Left ventricle myocardium inferior (tissue), 1 donor: ENCODE results near the gene SSH2. TPM values are rescaled to one million over a fixed set of nuclear protein-coding genes. Genes with fewer than 3 reads are reported as not detected.

Source experiments
- DNase-seq: peaks from one replicate; pipeline ENCODE4 v3.0.0-alpha.2; 2020
- H3K27ac ChIP-seq: fragments of 200-600 bp; replicated peaks from 2 replicates; pipeline ENCODE4 v1.8.0; 2021
- H3K27me3 ChIP-seq: fragments of 200-600 bp; 2 replicates; pipeline ENCODE4 v1.8.0; 2021; ENCODE audit warnings: low read depth
- H3K36me3 ChIP-seq: fragments of 200-600 bp; 2 replicates; pipeline ENCODE4 v1.8.0; 2021
- H3K4me1 ChIP-seq: fragments of 200-600 bp; 2 replicates; pipeline ENCODE4 v1.8.0; 2021
- H3K4me3 ChIP-seq: fragments of 200-600 bp; 2 replicates; pipeline ENCODE4 v1.8.0; 2021; ENCODE audit warnings: mild to moderate bottlenecking, moderate library complexity
- H3K9me3 ChIP-seq: fragments of 200-600 bp; replicated peaks from 2 replicates; pipeline ENCODE4 v1.8.0; 2021
- intact Hi-C: fragments of 100-400 bp; cut with micrococcal nuclease; formaldehyde crosslinking; loops from one replicate; pipeline ENCODE4 v1.11.0; 2022
- total RNA-seq: library from RNA; stranded (reverse); fragmentation: NEBNext Ultra II Directional; extraction: Animal tissue kit (Norgen Biotek cat#: 25700); gene quantifications from one replicate; pipeline ENCODE4 v1.2.1, GENCODE V29; 2021
- TF ChIP-seq, protein P1 (sequence below): fragments of 200-600 bp; IDR thresholded peaks from 2 replicates; pipeline ENCODE4 v1.8.0; 2021; ENCODE audit warnings: antibody characterized with exemption, mild to moderate bottlenecking, borderline replicate concordance
- donor health status: DM: no; HTN: yes; CAD: no; lungs with severe emphysema.

Gene SSH2
- total RNA-seq, 1 donor from 2014 or later = 28.6 TPM

DNA sequence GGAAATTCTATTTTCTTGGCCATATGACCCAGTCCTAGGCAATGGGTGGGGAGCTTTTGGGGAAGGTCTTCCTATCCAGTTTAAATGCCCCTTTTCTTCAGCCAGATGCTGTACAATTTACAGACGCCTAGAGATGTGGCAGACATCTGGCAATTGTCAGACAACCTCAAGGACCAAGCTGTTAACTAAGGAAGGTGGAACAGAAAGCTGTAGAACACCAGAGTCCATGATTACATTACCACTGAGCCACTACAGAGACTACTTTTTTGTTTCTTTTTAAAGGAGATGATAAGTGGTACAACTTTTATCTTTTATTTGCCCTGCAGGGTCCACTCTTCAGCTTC, 286.2 kb downstream of the SSH2 start:
- intact Hi-C loops = loop anchor here (10.0 kb wide), 1 partner anchor 111 kb away; no protein-coding TSS in a partner anchor
- peaks cover 22% of the 10 kb centered on the region for H3K36me3 ChIP-seq
- TF ChIP-seq, protein P1, sequence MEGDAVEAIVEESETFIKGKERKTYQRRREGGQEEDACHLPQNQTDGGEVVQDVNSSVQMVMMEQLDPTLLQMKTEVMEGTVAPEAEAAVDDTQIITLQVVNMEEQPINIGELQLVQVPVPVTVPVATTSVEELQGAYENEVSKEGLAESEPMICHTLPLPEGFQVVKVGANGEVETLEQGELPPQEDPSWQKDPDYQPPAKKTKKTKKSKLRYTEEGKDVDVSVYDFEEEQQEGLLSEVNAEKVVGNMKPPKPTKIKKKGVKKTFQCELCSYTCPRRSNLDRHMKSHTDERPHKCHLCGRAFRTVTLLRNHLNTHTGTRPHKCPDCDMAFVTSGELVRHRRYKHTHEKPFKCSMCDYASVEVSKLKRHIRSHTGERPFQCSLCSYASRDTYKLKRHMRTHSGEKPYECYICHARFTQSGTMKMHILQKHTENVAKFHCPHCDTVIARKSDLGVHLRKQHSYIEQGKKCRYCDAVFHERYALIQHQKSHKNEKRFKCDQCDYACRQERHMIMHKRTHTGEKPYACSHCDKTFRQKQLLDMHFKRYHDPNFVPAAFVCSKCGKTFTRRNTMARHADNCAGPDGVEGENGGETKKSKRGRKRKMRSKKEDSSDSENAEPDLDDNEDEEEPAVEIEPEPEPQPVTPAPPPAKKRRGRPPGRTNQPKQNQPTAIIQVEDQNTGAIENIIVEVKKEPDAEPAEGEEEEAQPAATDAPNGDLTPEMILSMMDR = no peak

DNA sequence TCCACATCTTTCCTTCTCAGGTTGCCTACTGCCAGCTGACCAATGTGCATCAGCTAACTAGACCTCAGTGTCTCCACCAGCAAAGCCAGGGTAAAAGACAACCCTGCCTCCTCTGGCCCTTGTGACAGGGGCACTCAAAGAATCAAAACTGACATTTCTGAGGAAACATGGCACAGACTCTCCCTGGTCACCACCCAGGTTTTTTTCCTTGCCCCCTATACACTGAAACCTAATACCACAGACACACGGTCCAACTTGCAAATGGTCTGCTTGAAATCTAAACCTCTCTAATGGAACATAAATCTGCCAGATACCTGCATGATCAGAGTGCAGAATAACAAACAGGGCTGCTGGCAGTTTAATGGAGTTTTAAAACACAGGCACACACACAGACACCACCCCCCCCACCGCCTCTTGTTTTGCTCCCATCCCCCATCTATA, 287.8 kb downstream of the SSH2 start:
- Histone ChIP-seq H3K4me1 (peaks cover 85% of the 10 kb centered on the region), H3K27ac (peak overlapping the region; percentile 93), H3K36me3 (peaks cover 8% of the 10 kb centered on the region), H3K9me3 (no peaks in the 10 kb centered on the region), H3K27me3 (no peaks in the 10 kb centered on the region), H3K4me3 (no peak overlapping the region)
- TF ChIP-seq, protein P1 = no peak
- no peak for DNase-seq
- intact Hi-C loops = loop anchor here (10.0 kb wide), 1 partner anchor 113 kb away; no protein-coding TSS in a partner anchor

More for the DNA sequence above, 286.2 kb downstream of the SSH2 start:
- no peaks in the 10 kb centered on the region for H3K9me3 ChIP-seq
- H3K4me3 ChIP-seq = no peak overlapping the region
- DNase-seq = no peak
- H3K4me1 ChIP-seq = peaks cover 82% of the 10 kb centered on the region
- H3K27ac ChIP-seq = peak overlapping the region; percentile 93
- no peaks in the 10 kb centered on the region for H3K27me3 ChIP-seq

DNA sequence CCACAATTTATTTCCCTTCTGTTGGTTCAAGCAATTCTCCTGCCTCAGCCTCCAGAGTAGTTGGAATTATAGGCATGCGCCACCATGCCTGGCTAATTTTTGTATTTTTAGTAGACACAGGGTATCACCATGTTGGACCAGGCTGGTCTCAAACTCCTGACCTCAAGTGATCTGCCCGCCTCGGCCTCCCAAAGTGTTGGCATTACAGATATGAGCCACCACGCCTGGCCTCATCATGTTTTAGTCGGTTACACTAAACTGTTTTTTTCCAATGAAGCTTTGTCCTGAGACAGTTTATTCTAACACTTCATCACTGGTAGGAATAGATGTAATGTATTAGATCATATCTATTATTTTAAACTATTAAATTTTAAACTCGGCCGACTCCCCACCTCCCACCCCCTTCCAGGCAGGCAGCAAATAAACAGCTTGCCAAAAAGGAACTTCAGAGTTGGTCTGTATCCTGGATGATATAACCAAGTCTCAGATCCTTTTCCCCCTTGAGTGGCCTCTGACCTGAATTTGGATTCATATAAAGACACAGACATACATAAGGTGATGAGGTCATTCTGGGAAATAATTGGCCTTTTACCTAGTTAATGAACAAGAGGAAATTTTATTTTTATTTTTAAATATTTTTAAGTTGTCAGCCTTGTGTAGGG, 288.9 kb downstream of the SSH2 start:
- no peak overlapping the region for H3K4me3 ChIP-seq
- TF ChIP-seq, protein P1 = no peak

DNA sequence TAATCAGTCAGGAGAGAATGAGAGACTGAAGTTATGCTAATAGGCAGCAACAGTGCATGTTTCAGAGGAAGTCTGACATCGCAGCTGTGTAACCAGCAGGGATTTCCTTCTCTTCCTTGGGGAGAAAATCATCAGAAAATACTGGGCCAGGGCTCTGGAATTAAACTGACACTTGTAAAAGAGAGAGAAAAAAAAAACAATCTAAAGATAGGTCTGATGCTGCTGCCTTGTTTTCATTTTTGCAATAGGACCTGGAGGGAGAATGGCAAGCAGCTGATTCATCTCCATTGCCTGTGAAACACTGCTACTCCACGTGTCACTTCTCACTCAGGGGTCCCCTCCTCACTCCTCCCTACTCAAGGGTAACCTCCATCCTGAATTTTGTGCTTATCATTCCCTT, 289.6 kb downstream of the SSH2 start:
- intact Hi-C loops = loop anchor here (10.0 kb wide), 1 partner anchor 114 kb away; no protein-coding TSS in a partner anchor
- DNase-seq = no peak
- no peaks in the 10 kb centered on the region for H3K27me3 ChIP-seq
- H3K4me3 ChIP-seq = no peak overlapping the region
- no peaks in the 10 kb centered on the region for H3K9me3 ChIP-seq
- H3K36me3 ChIP-seq = peaks cover 13% of the 10 kb centered on the region
- H3K27ac ChIP-seq = peak overlapping the region; percentile 93
- peaks cover 69% of the 10 kb centered on the region for H3K4me1 ChIP-seq
- TF ChIP-seq, protein P1 = no peak

More for the DNA sequence above, 288.9 kb downstream of the SSH2 start:
- H3K9me3 ChIP-seq = no peaks in the 10 kb centered on the region
- intact Hi-C loops = loop anchor here (10.0 kb wide), 1 partner anchor 114 kb away; no protein-coding TSS in a partner anchor
- peaks cover 6% of the 10 kb centered on the region for H3K36me3 ChIP-seq
- DNase-seq = no peak
- H3K27ac ChIP-seq = peak overlapping the region; percentile 93
- H3K4me1 ChIP-seq = peaks cover 76% of the 10 kb centered on the region
- H3K27me3 ChIP-seq = no peaks in the 10 kb centered on the region

DNA sequence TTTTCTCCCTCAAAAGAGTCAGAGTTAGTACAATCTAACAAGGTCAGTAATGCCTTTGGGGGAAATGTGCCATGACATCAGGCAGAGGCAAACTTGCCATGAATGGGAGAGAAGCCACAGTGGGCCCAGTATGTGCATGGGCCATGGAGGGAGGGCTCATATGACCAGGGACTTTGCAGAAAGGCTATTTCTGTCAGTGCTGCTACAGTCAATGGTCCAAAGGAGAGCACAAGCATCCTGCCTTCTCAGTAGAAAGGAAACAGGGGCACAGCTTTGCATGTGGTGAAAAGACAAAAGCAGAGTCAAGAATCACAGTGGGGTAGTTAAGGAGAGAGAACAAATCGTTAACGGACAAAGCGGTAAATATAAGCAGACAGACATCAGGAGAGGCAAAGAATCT, 296.1 kb downstream of the SSH2 start:
- Histone ChIP-seq H3K4me3 (no peak overlapping the region), H3K36me3 (peaks cover 68% of the 10 kb centered on the region), H3K9me3 (no peaks in the 10 kb centered on the region), H3K27ac (no peak overlapping the region), H3K4me1 (peaks cover 24% of the 10 kb centered on the region), H3K27me3 (no peaks in the 10 kb centered on the region)
- intact Hi-C loops = loop anchor here (10.0 kb wide), 1 partner anchor 141 kb away; no protein-coding TSS in a partner anchor
- no peak for DNase-seq
- TF ChIP-seq, protein P1 = no peak
